HepG2 (cell line): ENCODE results near the gene HMGN4. TPM values are rescaled to one million over a fixed set of nuclear protein-coding genes. Genes with fewer than 3 reads are reported as not detected.

Experiments used
- AGO2 ChIP-seq: fragments of 200-400 bp; formaldehyde crosslinking; optimal IDR thresholded peaks from 2 replicates; pipeline ENCODE3; 2017; ENCODE audit warnings: mild to moderate bottlenecking, low read depth, low read length, moderate library complexity
- ASH2L ChIP-seq: fragments of 300-600, 200-600 bp; sonication (generic); IDR thresholded peaks from 2 replicates; pipeline ENCODE4 v1.7.0; 2017; ENCODE audit warnings: low read depth, mild to moderate bottlenecking, moderate library complexity, mixed read lengths, low read length; ENCODE audit not compliant: insufficient read length
- ATRX ChIP-seq: sonication (generic); formaldehyde crosslinking; IDR thresholded peaks from 2 replicates; pipeline ENCODE4 v1.4.0; 2020; ENCODE audit warnings: missing genetic modification reagents, borderline replicate concordance
- FOXK1 ChIP-seq: sonication (generic); formaldehyde crosslinking; IDR thresholded peaks from 2 replicates; pipeline ENCODE4 v1.4.0; 2020; ENCODE audit warnings: low read depth, missing genetic modification reagents, borderline replicate concordance
- JUND ChIP-seq: sonication (generic); formaldehyde crosslinking; IDR thresholded peaks from 2 replicates; pipeline ENCODE4 v1.8.0; 2022; ENCODE audit warnings: mild to moderate bottlenecking, missing genetic modification reagents
- PCBP1 ChIP-seq: fragments of 200-400 bp; formaldehyde crosslinking; IDR thresholded peaks from 2 replicates; pipeline ENCODE4 v1.6.1; 2017; ENCODE audit warnings: mild to moderate bottlenecking, low read depth, low read length, borderline replicate concordance
- RBFOX2 ChIP-seq: fragments of 200-400 bp; formaldehyde crosslinking; IDR thresholded peaks from 2 replicates; pipeline ENCODE4 v1.6.1; 2017; ENCODE audit warnings: low read depth, mild to moderate bottlenecking, low read length
- ZBTB20 ChIP-seq: sonication (generic); formaldehyde crosslinking; IDR thresholded peaks from 2 replicates; pipeline ENCODE4 v1.8.1; 2023; ENCODE audit warnings: missing genetic modification reagents, low read depth, mild to moderate bottlenecking, borderline replicate concordance
- ZBTB43 ChIP-seq: sonication (generic); formaldehyde crosslinking; conservative IDR thresholded peaks from 2 replicates; pipeline ENCODE4 v1.4.0; 2020; ENCODE audit warnings: missing genetic modification reagents
- ZFP37 ChIP-seq: sonication (generic); formaldehyde crosslinking; IDR thresholded peaks from 2 replicates; pipeline ENCODE4 v1.4.0; 2020; ENCODE audit warnings: missing genetic modification reagents, borderline replicate concordance
- ZIK1 ChIP-seq: sonication (generic); formaldehyde crosslinking; IDR thresholded peaks from 2 replicates; pipeline ENCODE4 v1.5.0; 2020; ENCODE audit warnings: mild to moderate bottlenecking, low read depth, missing genetic modification reagents, borderline replicate concordance
- ZNF101 ChIP-seq: sonication (generic); formaldehyde crosslinking; IDR thresholded peaks from 2 replicates; pipeline ENCODE4 v1.4.0; 2020; ENCODE audit warnings: mild to moderate bottlenecking, low read depth, missing genetic modification reagents, borderline replicate concordance
- ZNF224 ChIP-seq: sonication (generic); formaldehyde crosslinking; IDR thresholded peaks from 2 replicates; pipeline ENCODE4 v1.5.0; 2020; ENCODE audit warnings: mild to moderate bottlenecking, missing genetic modification reagents
- ZNF547 ChIP-seq: sonication (generic); formaldehyde crosslinking; IDR thresholded peaks from 2 replicates; pipeline ENCODE4 v1.5.1; 2020; ENCODE audit warnings: mild to moderate bottlenecking, missing genetic modification reagents
- ZNF670 ChIP-seq: sonication (generic); formaldehyde crosslinking; IDR thresholded peaks from 2 replicates; pipeline ENCODE4 v1.8.0; 2022; ENCODE audit warnings: mild to moderate bottlenecking, missing genetic modification reagents, borderline replicate concordance
- ZNF740 ChIP-seq: sonication (generic); formaldehyde crosslinking; IDR thresholded peaks from 2 replicates; pipeline ENCODE4 v1.4.0; 2020; ENCODE audit warnings: missing genetic modification reagents
- ZNF781 ChIP-seq: sonication (generic); formaldehyde crosslinking; IDR thresholded peaks from 2 replicates; pipeline ENCODE4 v1.5.1; 2020; ENCODE audit warnings: borderline replicate concordance, mild to moderate bottlenecking, missing genetic modification reagents; ENCODE audit errors: not compliant biosample characterization
- ZNF83 ChIP-seq: sonication (generic); formaldehyde crosslinking; IDR thresholded peaks from 2 replicates; pipeline ENCODE4 v1.4.0; 2020; ENCODE audit warnings: missing genetic modification reagents, mild to moderate bottlenecking, borderline replicate concordance
- polyA plus RNA-seq, 8 experiments: library from polyadenylated mRNA; depleted of rRNA in 3 of 8; stranded (reverse) in 7 of 8; unstranded in 1 of 8; fragments of >200 nt; fragmentation: Illumina TruSeq in 4 of 8; extraction: Trizol in 4 of 8; gene quantifications; 2 replicates each; pipeline versions ENCODE4 v1.2.1 to v1.2.3, GENCODE V29; 2011 to 2016; ENCODE audit warnings: low read depth in 4 of 8, missing spikeins in 1 of 8, mixed read lengths in 1 of 8; ENCODE audit not compliant: insufficient read depth in 1 of 8
- total RNA-seq, 5 experiments: library from RNA; depleted of rRNA; stranded (reverse); fragments of >200 nt; fragmentation: Illumina TruSeq; extraction: Trizol; gene quantifications; 2 replicates each; pipeline ENCODE4 v1.2.3, GENCODE V29; 2016; ENCODE audit warnings: low read depth in 1 of 5
- TF ChIP-seq, protein P1 (sequence below): sonication (generic); formaldehyde crosslinking; IDR thresholded peaks from 2 replicates; pipeline ENCODE4 v1.9.0; 2022; ENCODE audit warnings: missing genetic modification reagents, mild to moderate bottlenecking, borderline replicate concordance
- TF ChIP-seq, protein P2 (sequence below): sonication (generic); formaldehyde crosslinking; IDR thresholded peaks from 2 replicates; pipeline ENCODE4 v1.4.0; 2020; ENCODE audit warnings: missing genetic modification reagents
- TF ChIP-seq, protein P3 (sequence below): sonication (generic); formaldehyde crosslinking; IDR thresholded peaks from 2 replicates; pipeline ENCODE4 v1.5.1; 2020; ENCODE audit warnings: missing genetic modification reagents, mild to moderate bottlenecking, borderline replicate concordance
- TF ChIP-seq, protein P4 (sequence below): sonication (generic); formaldehyde crosslinking; conservative IDR thresholded peaks from 2 replicates; pipeline ENCODE4 v1.4.0; 2020; ENCODE audit warnings: missing genetic modification reagents

HMGN4 gene
- total and polyA plus RNA-seq, 2 of the 13 experiments (the other 11 are each of a cell fraction or from before 2014, with no cell fraction given) = 39.9 to 52.1 TPM

DNA sequence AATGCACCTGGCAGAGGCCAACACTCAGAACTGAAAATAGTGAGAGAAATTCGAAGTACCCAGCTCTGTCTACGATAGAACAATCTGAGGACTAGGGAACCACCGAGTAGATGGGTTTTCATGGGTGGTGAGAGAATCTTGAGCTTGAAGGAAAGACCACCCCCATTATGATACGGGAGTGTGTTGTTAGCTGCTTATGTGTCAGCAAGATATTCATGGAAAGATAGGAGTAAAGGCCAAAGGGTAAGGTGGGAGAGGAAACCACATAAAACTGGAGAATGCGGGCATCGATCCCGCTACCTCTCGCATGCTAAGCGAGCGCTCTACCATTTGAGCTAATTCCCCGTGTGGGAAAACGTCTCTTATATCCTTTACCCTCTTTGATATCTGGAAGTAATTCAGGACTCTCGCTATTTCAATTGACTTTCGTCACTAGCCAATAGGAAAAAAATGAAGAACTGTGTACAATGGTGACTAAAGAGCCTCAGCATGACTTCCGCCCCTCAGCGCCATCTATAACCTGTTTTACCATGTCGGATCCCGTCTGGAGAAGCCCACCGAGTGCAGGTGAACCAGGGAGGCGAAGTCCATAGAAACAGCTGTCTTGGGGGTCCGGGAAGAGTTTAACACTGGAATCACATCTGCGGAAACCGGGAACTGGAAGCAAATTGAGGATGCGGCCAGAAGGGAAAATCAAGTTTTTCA, 33.6 kb downstream of the HMGN4 start (continued):
- TF ChIP-seq AGO2 (no peak), ZNF83 (CRISPR knock-in tag) (no peak), ATRX (CRISPR knock-in tag) (no peak), ZNF670 (CRISPR knock-in tag) (peak; percentile 84), ZNF740 (0 out of 2 replicates have a peak, but pooled peaks have one; percentile 37), ZNF224 (CRISPR knock-in tag) (no peak; the same call in 1 of the 2 replicates), RBFOX2 (no peak), PCBP1 (no peak), ZNF781 (no peak), ZNF101 (CRISPR knock-in tag) (no peak), JUND (CRISPR knock-in tag) (peak; percentile 77), FOXK1 (CRISPR knock-in tag) (peak; percentile 72; the same call in 1 of the 2 replicates), ZIK1 (CRISPR knock-in tag) (no peak), ZFP37 (CRISPR knock-in tag) (no peak), ZBTB43 (CRISPR knock-in tag) (no peak), ZNF547 (CRISPR knock-in tag) (peak; percentile 63; the same call in 1 of the 2 replicates), ASH2L (peak; percentile 76), ZBTB20 (CRISPR knock-in tag) (peak; percentile 64)
- TF ChIP-seq, protein P1, sequence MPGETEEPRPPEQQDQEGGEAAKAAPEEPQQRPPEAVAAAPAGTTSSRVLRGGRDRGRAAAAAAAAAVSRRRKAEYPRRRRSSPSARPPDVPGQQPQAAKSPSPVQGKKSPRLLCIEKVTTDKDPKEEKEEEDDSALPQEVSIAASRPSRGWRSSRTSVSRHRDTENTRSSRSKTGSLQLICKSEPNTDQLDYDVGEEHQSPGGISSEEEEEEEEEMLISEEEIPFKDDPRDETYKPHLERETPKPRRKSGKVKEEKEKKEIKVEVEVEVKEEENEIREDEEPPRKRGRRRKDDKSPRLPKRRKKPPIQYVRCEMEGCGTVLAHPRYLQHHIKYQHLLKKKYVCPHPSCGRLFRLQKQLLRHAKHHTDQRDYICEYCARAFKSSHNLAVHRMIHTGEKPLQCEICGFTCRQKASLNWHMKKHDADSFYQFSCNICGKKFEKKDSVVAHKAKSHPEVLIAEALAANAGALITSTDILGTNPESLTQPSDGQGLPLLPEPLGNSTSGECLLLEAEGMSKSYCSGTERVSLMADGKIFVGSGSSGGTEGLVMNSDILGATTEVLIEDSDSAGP (CRISPR knock-in tag) = peak; percentile 11; the same call in 1 of the 2 replicates
- TF ChIP-seq, protein P2, sequence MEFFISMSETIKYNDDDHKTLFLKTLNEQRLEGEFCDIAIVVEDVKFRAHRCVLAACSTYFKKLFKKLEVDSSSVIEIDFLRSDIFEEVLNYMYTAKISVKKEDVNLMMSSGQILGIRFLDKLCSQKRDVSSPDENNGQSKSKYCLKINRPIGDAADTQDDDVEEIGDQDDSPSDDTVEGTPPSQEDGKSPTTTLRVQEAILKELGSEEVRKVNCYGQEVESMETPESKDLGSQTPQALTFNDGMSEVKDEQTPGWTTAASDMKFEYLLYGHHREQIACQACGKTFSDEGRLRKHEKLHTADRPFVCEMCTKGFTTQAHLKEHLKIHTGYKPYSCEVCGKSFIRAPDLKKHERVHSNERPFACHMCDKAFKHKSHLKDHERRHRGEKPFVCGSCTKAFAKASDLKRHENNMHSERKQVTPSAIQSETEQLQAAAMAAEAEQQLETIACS (CRISPR knock-in tag) = no peak
- TF ChIP-seq, protein P3, sequence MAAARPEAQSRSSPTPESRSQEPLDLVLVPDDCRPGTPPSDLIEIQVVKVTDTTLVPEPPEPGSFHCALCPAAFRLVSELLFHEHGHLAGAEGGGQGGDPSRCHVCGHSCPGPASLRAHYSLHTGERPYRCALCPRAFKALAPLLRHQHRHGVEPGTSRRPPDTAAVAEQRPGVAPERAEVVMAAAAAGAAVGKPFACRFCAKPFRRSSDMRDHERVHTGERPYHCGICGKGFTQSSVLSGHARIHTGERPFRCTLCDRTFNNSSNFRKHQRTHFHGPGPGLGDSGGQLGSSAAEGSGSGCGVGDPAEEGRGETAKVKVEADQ (CRISPR knock-in tag) = peak; percentile 91
- TF ChIP-seq, protein P4, sequence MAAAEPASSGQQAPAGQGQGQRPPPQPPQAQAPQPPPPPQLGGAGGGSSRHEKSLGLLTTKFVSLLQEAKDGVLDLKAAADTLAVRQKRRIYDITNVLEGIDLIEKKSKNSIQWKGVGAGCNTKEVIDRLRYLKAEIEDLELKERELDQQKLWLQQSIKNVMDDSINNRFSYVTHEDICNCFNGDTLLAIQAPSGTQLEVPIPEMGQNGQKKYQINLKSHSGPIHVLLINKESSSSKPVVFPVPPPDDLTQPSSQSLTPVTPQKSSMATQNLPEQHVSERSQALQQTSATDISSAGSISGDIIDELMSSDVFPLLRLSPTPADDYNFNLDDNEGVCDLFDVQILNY (CRISPR knock-in tag) = no peak
